A172 (cell line): Measurements from ENCODE around the gene PRKCSH. TPM values are rescaled to one million over a fixed set of nuclear protein-coding genes. Genes with fewer than 3 reads are reported as not detected.

Source experiments
- DNase-seq: peaks from one replicate; pipeline ENCODE4 v3.0.0-alpha.2; 2015; ENCODE audit warnings: low spot score
- total RNA-seq: library from RNA; depleted of rRNA; stranded (reverse); fragments of >200 nt; shearing (Covaris generic); gene quantifications from 2 replicates; pipeline ENCODE4 v1.2.3, GENCODE V29; 2014; rRNA removed

Gene PRKCSH
- total RNA-seq, 1 experiment from 2014 or later, result 173 TPM

DNA sequence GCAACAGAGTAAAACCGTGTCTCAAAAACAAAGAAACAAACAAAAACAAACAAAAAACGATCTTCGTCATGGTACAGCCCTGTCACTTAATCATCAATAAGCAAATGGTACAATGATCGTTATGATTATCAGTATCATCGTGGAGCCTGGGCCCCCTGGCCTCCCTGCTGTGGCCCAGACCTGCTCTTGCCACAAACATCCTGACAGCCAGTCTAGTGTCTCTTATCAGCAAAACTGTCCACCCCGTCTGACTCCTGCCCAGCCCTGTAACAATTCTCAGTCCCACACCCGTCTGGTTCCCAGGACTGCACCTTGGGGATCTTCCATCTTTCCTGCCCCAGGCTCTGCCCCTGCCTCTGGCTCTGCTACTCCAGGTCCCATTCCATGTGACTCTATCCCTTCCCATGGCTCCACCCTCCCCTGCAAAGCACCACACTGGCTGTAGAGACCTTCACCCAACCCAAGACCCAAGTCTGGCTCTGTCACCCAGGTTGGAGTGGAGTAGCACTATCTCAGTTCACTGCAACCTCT is 64.5 kb downstream of the PRKCSH start:
- no peak for DNase-seq

Other genes with a start within 250 kb of the PRKCSH start
- 135 and 144 TPM in 2 replicates for gene KANK2, start 238.1 kb upstream of the PRKCSH start, total RNA-seq
- gene ANGPTL8, start 196.0 kb upstream of the PRKCSH start, total RNA-seq, result not detected in 2 replicates
- 3.8 and 4.4 TPM in 2 replicates for gene DOCK6, start 173.1 kb upstream of the PRKCSH start, total RNA-seq
- not detected in 2 replicates for gene TSPAN16, start 139.5 kb upstream of the PRKCSH start, total RNA-seq
- gene RAB3D, start 96.0 kb upstream of the PRKCSH start, total RNA-seq, result 1.3 and 2.6 TPM in 2 replicates
- 54.9 and 114 TPM in 2 replicates for gene TMEM205, start 89.4 kb upstream of the PRKCSH start, total RNA-seq
- 1.3 and 10.1 TPM in 2 replicates for gene CCDC159, start 89.1 kb upstream of the PRKCSH start, total RNA-seq
- gene PLPPR2, start 80.2 kb upstream of the PRKCSH start, total RNA-seq, result 15.7 and 19.4 TPM in 2 replicates
- 0.65 and 1.6 TPM in 2 replicates for gene SWSAP1, start 61.0 kb upstream of the PRKCSH start, total RNA-seq
- gene EPOR, start 51.3 kb upstream of the PRKCSH start, total RNA-seq, result 3.7 and 5.3 TPM in 2 replicates
- 4.8 and 11.1 TPM in 2 replicates for gene RGL3, start 16.3 kb upstream of the PRKCSH start, total RNA-seq
- gene ODAD3, start 514 bp upstream of the PRKCSH start, total RNA-seq, result 1.5 and 6.1 TPM in 2 replicates
- not detected in 2 replicates for gene ELAVL3, start 45.4 kb downstream of the PRKCSH start, total RNA-seq
- gene ZNF653, start 70.2 kb downstream of the PRKCSH start, total RNA-seq, result 5.2 and 21.2 TPM in 2 replicates
- gene ECSIT, start 93.5 kb downstream of the PRKCSH start, total RNA-seq, result 44.0 and 54.0 TPM in 2 replicates
- gene CNN1, start 103.2 kb downstream of the PRKCSH start, total RNA-seq, result 0.78 and 1.9 TPM in 2 replicates
- gene ELOF1, start 123.6 kb downstream of the PRKCSH start, total RNA-seq, result 66.7 and 69.2 TPM in 2 replicates
- gene ACP5, start 142.0 kb downstream of the PRKCSH start, total RNA-seq, result 15.5 and 24.8 TPM in 2 replicates
- 18.8 and 23.0 TPM in 2 replicates for gene ZNF627, start 161.8 kb downstream of the PRKCSH start, total RNA-seq